Loucy (cell line): ENCODE results near the gene CRELD2.

Source experiments
- EZH2phosphoT487 ChIP-seq: fragments of 200-600 bp; IDR thresholded peaks from 2 replicates; pipeline ENCODE4 v1.6.1; 2018; ENCODE audit warnings: antibody characterized with exemption, mild to moderate bottlenecking, moderate library complexity, borderline replicate concordance
- TF ChIP-seq, protein P1 (sequence below): fragments of 200-600 bp; sonication (generic); conservative IDR thresholded peaks from 2 replicates; pipeline ENCODE4 v1.5.1; 2014; ENCODE audit warnings: mild to moderate bottlenecking, antibody characterized with exemption, low read length

DNA sequence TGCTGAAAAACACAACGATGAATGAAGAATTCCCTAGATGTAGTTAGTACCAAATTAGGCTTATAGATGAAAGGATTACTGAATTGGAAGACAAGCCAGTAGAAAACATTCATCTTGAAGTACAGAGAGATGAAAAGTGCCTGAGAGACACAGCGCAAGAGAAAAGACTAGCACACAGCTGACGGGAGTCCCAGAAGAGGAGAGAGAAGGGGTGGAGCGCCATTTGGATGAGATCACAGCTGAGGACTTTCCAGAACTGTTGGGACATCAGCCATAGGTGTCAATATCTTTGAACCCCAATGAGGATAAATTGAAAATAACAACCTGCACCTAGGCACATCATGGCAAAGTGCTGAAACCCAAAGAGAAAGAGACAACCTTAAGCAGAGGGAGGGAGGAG, 25.4 kb upstream of the CRELD2 start:
- TF ChIP-seq, protein P1, sequence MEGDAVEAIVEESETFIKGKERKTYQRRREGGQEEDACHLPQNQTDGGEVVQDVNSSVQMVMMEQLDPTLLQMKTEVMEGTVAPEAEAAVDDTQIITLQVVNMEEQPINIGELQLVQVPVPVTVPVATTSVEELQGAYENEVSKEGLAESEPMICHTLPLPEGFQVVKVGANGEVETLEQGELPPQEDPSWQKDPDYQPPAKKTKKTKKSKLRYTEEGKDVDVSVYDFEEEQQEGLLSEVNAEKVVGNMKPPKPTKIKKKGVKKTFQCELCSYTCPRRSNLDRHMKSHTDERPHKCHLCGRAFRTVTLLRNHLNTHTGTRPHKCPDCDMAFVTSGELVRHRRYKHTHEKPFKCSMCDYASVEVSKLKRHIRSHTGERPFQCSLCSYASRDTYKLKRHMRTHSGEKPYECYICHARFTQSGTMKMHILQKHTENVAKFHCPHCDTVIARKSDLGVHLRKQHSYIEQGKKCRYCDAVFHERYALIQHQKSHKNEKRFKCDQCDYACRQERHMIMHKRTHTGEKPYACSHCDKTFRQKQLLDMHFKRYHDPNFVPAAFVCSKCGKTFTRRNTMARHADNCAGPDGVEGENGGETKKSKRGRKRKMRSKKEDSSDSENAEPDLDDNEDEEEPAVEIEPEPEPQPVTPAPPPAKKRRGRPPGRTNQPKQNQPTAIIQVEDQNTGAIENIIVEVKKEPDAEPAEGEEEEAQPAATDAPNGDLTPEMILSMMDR, result no peak
- TF ChIP-seq EZH2phosphoT487, result no peak
